Middle frontal gyrus (tissue), 1 donor: ENCODE measurements around the gene SPEF1.
A peak's percentile ranks its signal among the peaks of the same experiment; 100 is the strongest.

ENCODE experiments used
- DNase-seq: peaks from one replicate; pipeline ENCODE4 v3.0.0-alpha.2; 2015; ENCODE audit warnings: low spot score; ENCODE audit errors: extremely low spot score

The SPEF1 gene

DNA sequence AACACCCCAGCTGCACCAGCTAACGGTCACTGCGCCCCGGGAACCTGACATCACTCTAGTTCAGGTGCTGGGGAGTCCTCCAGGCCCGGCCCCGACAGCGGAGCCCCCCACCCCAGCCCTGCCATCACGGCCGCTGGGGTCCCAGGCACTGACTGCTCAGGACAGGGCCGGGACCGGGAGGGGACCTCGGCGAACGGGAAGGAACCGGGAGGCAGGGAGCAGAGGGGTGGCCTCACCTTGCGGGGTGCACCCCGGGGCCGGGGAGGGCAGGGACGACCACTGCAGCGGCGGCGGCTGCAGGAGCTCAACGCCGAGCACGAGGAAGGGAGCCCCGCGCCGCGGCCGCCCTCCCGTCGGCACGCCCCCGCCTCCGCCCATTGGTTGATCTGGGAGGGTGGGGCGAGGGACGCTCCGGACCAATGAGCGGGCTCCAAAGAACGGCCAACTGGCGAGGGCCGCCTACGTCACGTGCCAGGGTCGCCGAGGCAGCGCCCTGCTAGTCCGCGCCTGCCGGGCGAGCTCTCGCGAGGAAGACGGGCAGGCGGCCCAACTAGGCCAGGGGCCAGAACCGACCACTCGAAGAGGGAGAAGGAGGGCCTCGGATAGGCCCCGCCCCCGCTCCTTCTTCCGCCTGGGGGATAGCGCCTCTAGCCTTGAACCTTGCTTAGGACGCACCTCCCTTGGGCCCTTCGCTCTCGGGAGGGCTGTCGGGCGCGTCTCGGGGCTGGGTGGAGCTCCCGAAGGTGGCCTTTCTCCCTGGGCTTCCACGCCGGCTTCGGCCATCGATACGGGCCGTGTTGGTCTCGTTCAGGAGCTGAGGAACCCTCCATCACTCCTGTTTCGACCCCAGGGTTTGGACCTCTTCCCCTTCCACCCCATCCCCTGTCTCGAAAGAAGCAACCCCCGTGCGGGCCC lies 13.6 kb downstream of the SPEF1 start, which contains the start of gene ADISSP:
Gene ADISSP (minus strand): TSS at position 327 of the 915 bp plus-strand sequence. CDS start 7,653 bp downstream, outside the sequence.
- peak; percentile 96 for DNase-seq

DNA sequence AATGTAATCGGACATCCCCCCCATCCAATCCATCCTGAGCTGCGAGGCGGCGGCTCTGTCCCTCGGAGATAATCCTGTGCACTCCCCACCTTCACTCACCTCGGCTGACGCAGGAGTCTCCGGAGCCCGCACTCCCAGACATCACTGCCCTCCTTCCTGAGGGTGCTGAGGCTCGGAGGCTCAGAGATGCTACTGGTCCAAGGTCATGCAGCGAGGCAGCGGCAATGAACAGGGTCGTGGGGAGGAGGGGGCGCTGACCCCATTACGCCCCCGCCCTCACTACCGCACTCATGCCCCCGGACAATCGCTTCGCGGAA lies 14.2 kb downstream of the SPEF1 start:
- no peak for DNase-seq

DNA sequence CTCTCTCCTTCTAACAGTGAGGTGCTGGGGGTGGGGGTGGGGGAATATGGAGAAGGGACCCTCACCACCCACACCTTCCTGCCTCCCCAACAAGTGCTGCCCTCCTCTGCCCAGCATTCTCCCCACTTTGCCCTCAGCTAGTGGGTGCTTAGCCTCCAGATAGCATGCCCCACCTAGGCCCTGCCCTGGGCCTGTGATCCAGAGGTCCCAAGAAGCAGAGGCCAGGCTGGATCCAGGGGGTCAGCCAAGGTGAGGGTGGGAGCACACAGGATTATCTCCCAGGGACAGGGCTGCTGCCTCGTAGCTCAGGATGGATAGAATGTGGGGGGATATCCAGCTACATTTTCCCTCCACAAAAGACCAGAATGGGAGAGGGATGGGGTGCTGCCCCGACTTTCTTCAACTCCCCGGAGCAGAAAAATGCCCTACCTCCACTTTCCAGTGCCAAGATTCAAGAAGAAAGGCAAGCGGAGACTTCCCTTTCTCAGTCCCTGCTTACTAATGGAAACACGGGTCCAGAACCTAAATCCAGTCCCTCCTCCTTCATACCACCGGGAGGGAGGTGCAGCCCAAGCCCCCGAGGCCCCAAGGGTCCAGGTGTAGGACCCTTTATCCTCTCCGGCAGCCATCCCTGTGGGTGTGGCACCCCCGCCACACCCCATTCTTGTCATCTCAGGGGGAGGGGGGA lies 14.7 kb downstream of the SPEF1 start:
- no peak for DNase-seq

DNA sequence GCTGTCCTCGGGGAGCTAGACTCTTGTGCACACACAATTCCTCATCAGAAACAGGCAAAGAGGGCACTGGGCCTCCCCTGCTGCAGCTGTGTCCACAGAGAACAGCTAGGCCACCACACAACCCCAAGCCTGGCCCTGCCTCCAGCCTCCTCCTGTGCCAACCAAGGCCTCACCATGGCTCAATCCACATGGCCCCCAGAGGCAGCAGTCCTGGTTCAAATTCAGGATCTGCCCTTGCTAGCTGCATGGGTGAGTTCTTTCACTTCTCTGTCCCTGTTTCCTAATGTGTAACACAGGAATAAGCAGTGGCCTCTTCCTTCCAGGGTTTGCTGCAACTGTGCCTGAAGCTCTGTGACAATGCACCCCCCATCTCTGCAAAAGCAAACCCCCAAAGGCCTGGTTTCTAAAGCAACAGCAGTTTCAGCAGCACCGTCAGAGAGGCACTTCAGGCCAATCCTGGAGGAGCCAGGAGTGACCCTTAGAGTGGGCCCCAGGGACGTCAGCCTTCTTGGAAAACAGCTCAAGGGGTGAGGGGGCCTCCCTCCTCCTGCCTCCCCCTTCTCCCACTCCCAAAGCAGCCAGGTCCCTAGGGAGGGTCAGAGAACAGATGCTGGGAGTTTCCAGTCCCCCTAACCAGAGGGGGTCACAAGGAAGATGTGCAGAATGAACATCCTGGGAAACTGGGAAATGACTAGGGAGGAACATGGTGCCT lies 15.9 kb downstream of the SPEF1 start:
- DNase-seq, result no peak

DNA sequence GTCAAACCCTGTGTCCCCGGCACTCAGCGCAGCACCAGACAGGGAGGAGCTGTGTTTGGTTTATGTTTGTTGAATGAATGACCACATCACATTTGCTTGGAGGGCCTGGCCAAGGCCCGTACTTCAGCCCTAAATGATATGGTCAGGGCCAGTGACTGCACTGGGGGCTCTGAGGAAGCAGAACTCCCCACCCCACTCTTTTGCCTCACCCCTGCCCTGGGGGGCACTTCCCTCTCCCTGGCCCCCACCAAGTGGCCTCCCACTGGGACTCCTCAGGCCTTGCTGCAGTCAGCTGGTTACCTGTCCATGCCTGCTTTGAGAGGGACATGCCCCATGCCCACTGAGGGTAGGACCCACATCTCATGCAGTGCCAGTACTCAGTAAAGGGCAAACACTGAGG lies 16.6 kb downstream of the SPEF1 start:
- no peak for DNase-seq

DNA sequence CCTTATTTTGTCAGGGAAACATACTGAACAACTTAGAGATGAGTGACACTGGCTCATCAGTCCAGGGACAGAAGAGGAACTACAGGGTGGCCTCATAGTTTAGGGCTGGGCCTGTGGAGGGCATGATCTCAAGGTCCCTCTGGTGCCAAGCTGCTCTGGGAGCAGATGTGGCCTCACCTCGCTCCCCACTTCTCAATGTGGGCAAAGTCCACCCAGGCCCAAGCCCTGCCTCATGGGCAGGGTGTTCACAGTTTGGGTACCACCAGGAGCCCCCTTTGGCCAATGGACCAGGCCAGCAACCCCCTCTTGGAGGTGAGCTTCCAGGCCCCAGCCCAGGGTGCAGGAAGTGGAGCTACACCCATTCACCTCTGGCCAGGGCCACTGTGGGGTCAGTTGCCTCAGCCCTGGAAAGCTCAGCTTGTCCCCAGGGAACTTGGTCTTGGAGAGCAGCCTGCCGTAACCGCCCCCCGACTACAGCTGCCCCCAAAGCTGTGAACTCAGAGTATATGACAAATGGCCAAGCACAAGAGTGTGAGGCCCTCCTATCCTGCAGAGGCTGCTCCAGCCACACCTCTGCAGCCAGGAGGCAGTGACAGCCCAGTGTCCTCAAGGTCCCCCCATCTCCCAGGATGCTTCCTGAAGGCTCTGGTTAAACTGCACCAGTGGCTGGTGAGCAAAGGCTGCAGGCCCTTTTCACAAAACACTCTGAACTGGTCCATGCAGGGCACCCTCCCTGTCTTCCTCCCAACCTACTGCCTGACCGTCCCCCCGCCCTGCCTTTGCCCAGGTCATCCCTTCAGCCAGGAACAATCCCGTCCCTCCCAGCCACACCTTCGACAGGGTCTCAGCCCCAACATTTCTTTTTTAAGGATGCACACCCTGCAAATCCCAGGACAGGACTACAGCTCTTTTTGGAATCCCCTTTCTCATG lies 17.3 kb downstream of the SPEF1 start:
- DNase-seq, result no peak

DNA sequence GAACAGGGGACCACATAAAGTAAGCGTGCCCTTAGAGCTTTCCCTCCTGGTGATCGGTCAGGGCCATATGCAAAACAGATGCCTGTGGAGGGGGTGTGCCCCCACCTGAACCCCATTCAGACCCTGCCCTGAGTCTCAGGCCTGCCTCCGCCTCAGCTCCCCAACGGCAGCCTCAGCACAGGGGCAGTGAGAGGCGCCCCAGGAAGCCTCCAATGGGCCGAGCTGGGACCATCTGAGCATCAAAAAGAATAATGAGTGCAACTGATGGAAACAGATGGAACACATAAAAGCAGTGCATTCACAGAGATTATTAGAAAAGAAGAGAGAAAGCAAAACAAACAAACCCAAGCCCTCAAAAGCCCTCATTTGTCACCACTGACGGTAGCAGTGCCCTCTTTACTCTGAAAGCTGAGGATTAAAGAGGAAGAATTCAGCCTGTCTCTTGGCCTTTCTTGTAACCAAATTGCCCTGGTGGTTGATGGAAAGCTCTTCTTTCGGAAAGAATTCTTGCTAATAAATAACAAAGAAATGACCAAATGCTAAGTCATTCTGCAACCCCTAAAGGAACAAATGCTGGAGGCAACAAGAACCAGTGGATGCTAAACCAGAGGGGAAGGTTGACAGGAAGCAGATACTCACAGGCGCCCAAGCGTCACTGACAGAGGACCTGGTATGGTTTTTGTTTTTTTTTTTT lies 20.4 kb downstream of the SPEF1 start:
- no peak for DNase-seq

DNA sequence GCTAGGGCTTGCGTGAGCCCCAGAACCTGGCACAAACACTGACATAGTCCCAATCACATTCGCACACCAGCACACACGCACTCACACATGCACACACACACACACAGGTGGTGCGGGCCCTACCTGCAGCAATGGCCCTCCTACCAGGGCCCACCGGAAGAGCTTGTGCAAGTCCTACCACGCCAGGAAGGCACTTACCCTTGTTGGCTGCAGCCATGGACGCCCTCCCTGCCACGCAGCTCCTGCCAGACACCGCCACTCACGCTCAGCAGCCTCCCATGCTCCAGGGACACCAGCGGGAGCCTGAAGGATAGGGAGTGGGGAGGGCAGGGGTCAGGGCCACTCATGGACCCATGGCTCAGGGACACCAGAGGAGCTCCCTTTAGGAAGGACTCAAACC lies 21.4 kb downstream of the SPEF1 start:
- no peak for DNase-seq

DNA sequence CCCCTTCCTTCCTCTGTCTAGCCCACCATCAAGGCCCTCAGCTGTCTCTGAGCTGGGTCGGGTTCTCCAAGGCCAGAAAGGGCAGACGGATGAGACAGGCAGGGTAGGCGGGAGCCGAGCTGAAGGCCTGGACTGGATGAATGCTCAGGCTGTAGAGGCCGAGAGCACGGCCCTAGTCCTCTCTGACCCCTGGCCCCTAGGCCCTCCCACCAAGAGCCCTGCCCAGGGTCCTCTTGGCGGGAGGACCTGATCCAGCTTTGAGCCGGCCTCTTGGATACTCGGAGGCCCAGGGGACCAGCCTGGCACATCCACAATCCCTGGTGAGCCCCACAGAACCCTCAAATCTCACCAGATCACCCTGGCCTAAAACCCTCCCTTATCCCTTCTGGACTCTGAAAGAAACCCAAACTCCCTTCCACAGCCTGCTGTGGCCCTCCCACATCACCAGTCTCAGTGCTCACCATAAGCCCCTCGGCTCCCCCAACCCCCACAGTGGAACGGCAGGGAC lies 21.9 kb downstream of the SPEF1 start:
- no peak for DNase-seq

DNA sequence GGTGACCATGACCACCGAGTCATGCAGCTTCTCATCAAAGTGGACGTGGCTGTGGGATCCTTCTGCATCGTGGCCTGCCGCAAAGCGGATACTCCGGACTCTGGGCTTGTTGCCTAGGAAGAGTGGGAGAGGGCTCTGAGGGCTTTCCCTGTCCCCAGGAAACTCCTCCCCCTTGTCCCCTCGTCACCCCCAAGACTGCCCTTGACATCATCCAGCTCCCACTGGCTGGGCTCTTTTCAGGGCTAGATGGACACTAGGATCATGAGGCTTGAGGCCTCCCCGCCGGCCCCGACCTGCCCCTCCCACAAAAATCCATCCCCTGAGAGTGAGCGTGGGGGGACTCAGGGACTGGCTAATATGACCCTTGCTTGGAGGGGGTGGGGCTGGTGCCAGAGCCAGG lies 22.7 kb downstream of the SPEF1 start:
- DNase-seq, result no peak

DNA sequence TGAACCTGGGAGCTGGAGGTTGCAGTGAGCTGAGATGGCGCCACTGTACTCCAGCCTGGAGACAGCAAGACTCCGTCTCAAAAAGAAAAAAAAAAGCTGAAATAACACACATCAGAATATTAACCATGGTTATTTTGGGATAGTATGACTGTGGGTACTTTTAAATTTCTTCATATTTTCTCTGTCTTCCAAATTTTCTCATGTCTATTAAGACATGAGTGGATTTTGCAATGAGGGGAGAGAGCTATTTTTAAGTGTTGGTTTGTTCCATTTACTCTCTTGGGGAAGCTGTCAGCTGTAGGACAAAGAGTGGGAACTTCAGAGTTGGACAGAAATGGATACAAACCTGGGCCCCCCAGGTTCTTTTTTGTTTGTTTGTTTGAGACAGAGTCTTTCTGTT lies 24.0 kb downstream of the SPEF1 start:
- no peak for DNase-seq

DNA sequence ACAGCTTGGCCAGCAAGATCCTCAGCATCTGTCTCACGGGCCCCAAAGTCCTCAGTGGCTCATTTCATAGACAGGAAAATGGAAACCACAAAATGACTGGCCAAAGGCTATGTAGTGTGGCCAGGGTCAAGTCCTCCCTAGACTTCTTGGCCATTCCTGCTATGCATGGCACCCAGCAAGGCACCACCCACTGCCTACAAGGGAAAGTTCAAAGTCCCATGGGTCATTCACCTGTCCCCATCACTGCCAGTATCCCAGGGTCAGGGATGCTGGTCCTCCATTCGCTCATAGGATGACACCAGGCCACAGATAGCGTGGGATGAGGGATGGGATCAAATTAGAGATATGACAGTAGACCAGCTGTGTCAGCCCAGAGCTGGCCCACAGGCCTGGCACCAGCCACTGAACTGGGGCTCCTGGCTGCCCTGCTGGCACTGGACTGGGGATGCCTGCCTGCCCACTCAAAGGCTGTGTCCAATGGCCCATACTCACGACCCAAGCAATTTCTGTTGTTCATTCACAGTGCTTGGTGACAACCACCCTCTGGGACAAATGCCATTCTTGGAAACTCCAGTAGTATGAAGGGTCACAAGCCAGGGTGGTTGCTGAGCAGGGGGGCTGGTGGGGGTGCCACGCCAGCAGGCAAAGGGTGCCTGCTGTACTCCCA lies 25.3 kb downstream of the SPEF1 start:
- no peak for DNase-seq

DNA sequence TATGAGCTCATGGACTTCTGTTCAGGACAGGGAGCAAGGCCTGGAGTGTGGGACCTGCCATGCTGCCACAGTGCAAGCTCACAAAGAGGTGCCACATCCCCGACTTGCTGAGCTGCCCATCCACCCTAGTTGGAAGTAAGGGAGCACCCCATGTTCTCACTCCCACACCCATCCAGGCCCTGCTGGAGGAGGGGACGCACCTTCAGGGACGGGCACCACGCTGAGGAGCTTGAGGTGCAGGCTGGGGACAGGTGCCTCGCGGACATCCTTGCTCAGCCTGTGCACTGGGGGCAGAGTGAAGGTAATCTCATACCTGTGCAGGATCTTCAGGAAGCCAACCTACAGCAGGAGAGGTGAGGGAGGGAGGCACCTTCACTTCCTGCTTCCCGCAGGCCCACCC lies 26.0 kb downstream of the SPEF1 start:
- DNase-seq, result no peak

DNA sequence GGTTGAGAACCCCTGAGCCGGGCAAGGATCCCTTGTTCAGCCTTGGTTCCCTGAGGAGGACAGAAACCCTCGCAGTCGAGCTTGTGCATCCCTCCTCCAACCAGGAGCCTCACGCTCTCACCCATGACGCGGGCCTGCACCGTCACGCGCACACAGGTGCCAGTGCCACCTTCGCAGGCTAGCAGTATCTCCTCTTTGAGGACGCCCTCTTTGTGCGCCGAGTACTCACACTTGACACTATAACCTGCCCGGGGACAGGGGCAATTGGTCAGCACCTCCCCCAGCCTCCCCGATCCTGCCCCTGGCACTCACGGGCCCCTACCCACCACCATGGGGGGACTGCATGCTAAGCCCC lies 27.0 kb downstream of the SPEF1 start:
- no peak for DNase-seq

DNA sequence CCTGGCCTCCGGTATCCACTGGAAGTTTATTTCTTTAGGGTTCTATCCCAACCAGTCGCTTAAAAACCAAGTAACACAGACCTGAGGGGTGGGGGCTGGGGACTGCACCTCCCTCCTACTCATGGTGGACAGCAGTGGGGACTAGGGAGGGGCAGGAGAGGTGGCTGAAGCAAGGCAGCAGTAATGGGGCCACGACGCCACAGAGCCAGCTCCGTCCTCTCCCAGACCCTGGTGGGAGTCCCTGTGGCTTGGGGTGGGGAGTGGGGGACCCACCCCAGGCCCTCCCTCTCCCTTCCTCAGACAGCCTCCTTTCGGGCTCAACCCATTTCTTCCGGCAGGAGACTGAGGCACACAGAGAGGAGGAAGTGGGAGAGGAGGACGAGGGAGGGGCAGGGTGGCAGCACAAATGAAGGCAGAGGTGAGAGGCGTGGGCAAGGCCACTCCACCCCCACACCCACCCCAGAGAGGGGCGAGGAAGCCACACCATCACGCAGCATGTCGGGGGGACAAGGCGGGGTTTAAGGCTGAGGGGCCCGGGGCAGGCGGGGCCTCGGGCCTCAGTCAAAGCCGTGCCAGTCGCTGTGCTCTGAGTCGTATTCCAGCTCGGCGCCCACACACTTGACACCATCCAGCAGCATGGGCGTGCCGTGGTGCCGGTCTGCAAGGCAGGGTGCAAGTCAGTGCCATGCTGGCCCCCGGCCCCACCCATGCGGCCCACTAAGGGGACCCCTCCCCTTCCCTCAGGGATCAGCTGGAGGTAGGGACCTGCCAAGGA lies 27.6 kb downstream of the SPEF1 start:
- no peak for DNase-seq

DNA sequence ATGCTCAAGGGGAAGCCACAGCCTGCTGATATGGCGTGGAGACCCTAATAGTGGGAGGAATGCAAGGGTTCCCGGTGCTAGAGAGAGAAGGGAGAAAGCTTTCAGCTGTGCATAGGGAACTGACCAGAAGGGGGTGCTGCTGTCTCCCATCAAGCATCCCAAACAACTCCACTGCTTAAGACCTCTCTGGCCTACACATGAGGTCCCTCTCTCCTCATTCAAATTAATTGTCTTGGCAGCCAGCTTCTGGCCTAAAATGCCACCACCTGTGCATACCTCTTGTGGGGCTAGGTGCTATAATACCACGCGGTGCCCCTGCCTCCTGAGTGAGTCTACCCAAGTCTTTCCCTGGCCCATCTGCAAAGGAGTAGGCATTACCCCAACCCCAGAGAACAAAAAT lies 28.1 kb downstream of the SPEF1 start:
- no peak for DNase-seq

DNA sequence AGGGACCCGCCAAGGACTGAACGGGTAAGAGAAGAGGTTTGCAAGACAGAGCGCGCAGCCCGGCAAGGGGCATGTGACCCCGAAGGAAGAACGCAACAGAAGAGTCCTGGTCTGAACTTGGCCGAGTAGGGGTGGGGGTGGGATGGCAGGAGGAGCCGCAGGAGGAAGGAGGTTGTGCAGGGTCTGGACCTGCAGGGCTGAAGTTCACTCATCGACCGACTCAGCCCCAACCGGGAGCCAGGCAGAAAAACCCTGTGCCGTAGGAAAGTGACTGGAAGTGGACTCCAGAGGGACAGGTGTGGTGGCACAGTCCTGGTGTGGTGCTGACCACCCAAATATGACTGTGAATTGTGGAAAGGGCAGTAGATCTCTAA lies 28.9 kb downstream of the SPEF1 start:
- DNase-seq, result no peak

DNA sequence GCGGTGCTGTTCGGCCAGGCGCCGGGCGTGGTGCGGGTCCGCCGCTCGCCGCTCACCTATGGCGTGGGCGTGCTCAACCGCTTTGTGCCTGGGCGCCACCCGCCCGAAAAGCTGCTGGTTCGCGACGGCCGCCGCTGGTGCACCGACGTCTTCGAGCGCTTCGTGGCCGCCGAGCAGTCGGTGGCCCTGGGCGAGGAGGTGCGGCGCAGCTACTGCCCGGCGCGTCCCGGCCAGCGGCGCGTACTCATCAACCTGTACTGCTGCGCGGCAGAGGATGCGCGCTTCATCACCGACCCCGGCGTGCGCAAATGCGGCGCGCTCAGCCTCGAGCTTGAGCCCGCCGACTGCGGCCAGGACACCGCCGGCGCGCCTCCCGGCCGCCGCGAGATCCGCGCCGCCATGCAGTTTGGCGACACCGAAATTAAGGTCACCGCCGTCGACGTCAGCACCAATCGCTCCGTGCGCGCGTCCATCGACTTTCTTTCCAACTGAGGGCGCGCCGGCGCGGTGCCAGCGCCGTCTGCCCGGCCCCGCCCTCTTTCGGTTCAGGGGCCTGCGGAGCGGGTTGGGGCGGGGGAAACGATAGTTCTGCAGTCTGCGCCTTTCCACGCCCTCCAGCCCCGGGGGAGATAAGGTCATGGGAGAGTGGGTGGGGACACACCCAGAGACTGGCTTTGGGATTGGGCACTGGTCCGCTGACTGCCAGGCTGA lies 29.4 kb downstream of the SPEF1 start:
- no peak for DNase-seq

DNA sequence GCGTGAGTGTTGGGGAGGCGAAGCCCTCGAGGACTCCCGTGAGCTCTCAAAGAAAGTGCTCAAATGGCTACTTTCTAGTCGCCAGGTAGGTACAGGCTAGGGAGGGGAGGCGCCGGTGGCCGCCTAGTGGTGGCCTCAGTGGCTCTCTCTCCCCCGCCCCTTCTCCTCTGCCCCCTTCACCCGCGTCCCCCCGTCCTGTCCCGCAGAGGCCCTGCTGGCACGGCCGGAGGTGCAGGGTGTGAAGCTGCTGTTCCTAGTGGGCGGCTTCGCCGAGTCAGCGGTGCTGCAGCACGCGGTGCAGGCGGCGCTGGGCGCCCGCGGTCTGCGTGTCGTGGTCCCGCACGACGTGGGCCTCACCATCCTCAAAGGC lies 30.0 kb downstream of the SPEF1 start:
- DNase-seq, result no peak
